Camera-type eye (tissue), 1 donor: Measurements from ENCODE around the gene IPO13. TPM values are rescaled to one million over a fixed set of nuclear protein-coding genes. Genes with fewer than 3 reads are reported as not detected.

ENCODE experiments used
- total RNA-seq: library from RNA; depleted of rRNA; stranded (reverse); fragments of >200 nt; gene quantifications from one replicate; pipeline ENCODE4 v1.2.3, GENCODE V29; 2014

Gene IPO13
- total RNA-seq: 29.4 TPM

GRCh38 chr1:43946236-43947060 lies at the start of gene IPO13:
Gene IPO13, plus strand, starts transcription at chr1:43946950. Its CDS starts 651 bp downstream, at chr1:43947601.

GRCh38 chr1:43933386-43934100 lies 13.2 kb upstream of the IPO13 start, which contains the start of gene ARTN:
Gene ARTN, plus strand, starts transcription at chr1:43933801. Its CDS starts 1,856 bp downstream, at chr1:43935657.

GRCh38 chr1:43969746-43970466 lies 23.2 kb downstream of the IPO13 start, which contains the start of gene DPH2:
Gene DPH2, plus strand, starts transcription at chr1:43970010. Its CDS starts 166 bp downstream, at chr1:43970176.

GRCh38 chr1:43974443-43975248 lies 27.9 kb downstream of the IPO13 start, which contains the start of gene ATP6V0B:
Gene ATP6V0B, plus strand, starts transcription at chr1:43974960. Its CDS starts 81 bp downstream, at chr1:43975041.

GRCh38 chr1:43978551-43979260 lies 32.0 kb downstream of the IPO13 start, which contains the start of gene B4GALT2:
Gene B4GALT2, plus strand, starts transcription at chr1:43979210. Its CDS starts 1,951 bp downstream, at chr1:43981161.

GRCh38 chr1:43991476-43992231 lies 44.9 kb downstream of the IPO13 start, which contains the start of gene CCDC24:
Gene CCDC24, plus strand, starts transcription at chr1:43991599. Its CDS starts 280 bp downstream, at chr1:43991879.

Other genes with a start within 250 kb of the IPO13 start
- 39.5 TPM for gene ST3GAL3, start 239.4 kb upstream of the IPO13 start, total RNA-seq
- 2.4 TPM for gene ARTN, start 13.1 kb upstream of the IPO13 start, total RNA-seq
- 12.8 TPM for gene DPH2, start 23.1 kb downstream of the IPO13 start, total RNA-seq
- gene ATP6V0B, start 28.0 kb downstream of the IPO13 start, total RNA-seq: 76.0 TPM
- gene B4GALT2, start 32.3 kb downstream of the IPO13 start, total RNA-seq: 33.9 TPM
- 4.3 TPM for gene CCDC24, start 44.6 kb downstream of the IPO13 start, total RNA-seq
- 35.0 TPM for gene SLC6A9, start 84.5 kb downstream of the IPO13 start, total RNA-seq
- gene KLF17, start 171.9 kb downstream of the IPO13 start, total RNA-seq: not detected
- not detected for gene KLF18, start 194.7 kb downstream of the IPO13 start, total RNA-seq